Measurements from ENCODE around the gene CADM3. TPM values are rescaled to one million over a fixed set of nuclear protein-coding genes. Genes with fewer than 3 reads are reported as not detected.

CADM3 gene
- total RNA-seq, 1 donor from 2014 or later, result not detected

Other genes with a start within 250 kb of the CADM3 start
- gene PYHIN1, start 240.1 kb upstream of the CADM3 start, total RNA-seq, result not detected in 2 replicates
- 35.5 and 42.9 TPM in 2 replicates for gene IFI16, start 161.7 kb upstream of the CADM3 start, total RNA-seq
- not detected in 2 replicates for gene AIM2, start 94.8 kb upstream of the CADM3 start, total RNA-seq
- gene ACKR1, start 33.3 kb downstream of the CADM3 start, total RNA-seq, result under 0.01 TPM in 1 of 2 replicates, not detected in the other
- not detected in 2 replicates for gene FCER1A, start 130.7 kb downstream of the CADM3 start, total RNA-seq